ENCODE results near the gene P2RX7. TPM values are rescaled to one million over a fixed set of nuclear protein-coding genes. Genes with fewer than 3 reads are reported as not detected.
"Not testable (repeated sequence)": the region's sequence is repeated elsewhere in the genome, so short reads cannot be mapped to it uniquely, and the experiment has no call there.

Gene P2RX7
- total and polyA plus RNA-seq, 4 donors = 2.1 to 12.8 (median 4.1) TPM

GRCh38 chr12:121158728-121159351 is 26.2 kb downstream of the P2RX7 start:
- H3K27ac ChIP-seq (ENCODE audit: low read depth in 1 of 2, low read length in 2 of 2); H3K9me3 ChIP-seq (ENCODE audit: control insufficient read depth, low read length); H3K27me3 ChIP-seq (ENCODE audit: control insufficient read depth in 1 of 2, insufficient read depth in 2 of 2, low read length in 1 of 2); DNase-seq; H3K4me1 ChIP-seq (ENCODE audit: control insufficient read depth in 1 of 2, insufficient read depth in 2 of 2, low read length in 2 of 2); H3K4me3 ChIP-seq (ENCODE audit: low read length in 2 of 2); intact Hi-C loops (cut with DNase I); H3K36me3 ChIP-seq (ENCODE audit: control insufficient read depth in 1 of 2, insufficient read depth in 2 of 2, low read length in 1 of 2); ATAC-seq (ENCODE audit: low FRiP score): not testable (repeated sequence)
- 80 to 86% methylated on average over 5 of the region's 5 CpGs for WGBS, 2 donors

GRCh38 chr12:121159467-121160307 is 27.0 kb downstream of the P2RX7 start:
- no peak for DNase-seq
- Histone ChIP-seq H3K9me3 (ENCODE audit: control insufficient read depth, low read length) (peaks cover 4% of the 10 kb centered on the region), H3K4me1 (ENCODE audit: control insufficient read depth in 1 of 2, insufficient read depth in 2 of 2, low read length in 2 of 2) (no peaks in the 10 kb centered on the region), H3K4me3 (ENCODE audit: low read length in 2 of 2) (no peak overlapping the region), H3K36me3 (ENCODE audit: control insufficient read depth in 1 of 2, insufficient read depth in 2 of 2, low read length in 1 of 2) (no peaks in the 10 kb centered on the region), H3K27me3 (ENCODE audit: control insufficient read depth in 1 of 2, insufficient read depth in 2 of 2, low read length in 1 of 2) (no peaks in the 10 kb centered on the region), H3K27ac (ENCODE audit: low read depth in 1 of 2, low read length in 2 of 2) (no peak overlapping the region)
- no peak for ATAC-seq (ENCODE audit: low FRiP score)
- intact Hi-C loops (cut with DNase I) = no loop called here
- WGBS, 2 donors = 81 to 82% methylated on average over 7 of the region's 7 CpGs

- ATAC-seq (ENCODE audit: low FRiP score) = no peak
Measured at GRCh38 chr12:121162384-121162783, 29.7 kb downstream of the P2RX7 start.

GRCh38 chr12:121162985-121163384 is 30.3 kb downstream of the P2RX7 start:
- intact Hi-C loops (cut with DNase I) = no loop called here
- Histone ChIP-seq H3K36me3 (ENCODE audit: control insufficient read depth in 1 of 2, insufficient read depth in 2 of 2, low read length in 1 of 2) (no peaks in the 10 kb centered on the region), H3K27me3 (ENCODE audit: control insufficient read depth in 1 of 2, insufficient read depth in 2 of 2, low read length in 1 of 2) (no peaks in the 10 kb centered on the region), H3K9me3 (ENCODE audit: control insufficient read depth, low read length) (peaks cover 4% of the 10 kb centered on the region), H3K27ac (ENCODE audit: low read depth in 1 of 2, low read length in 2 of 2) (no peak overlapping the region), H3K4me1 (ENCODE audit: control insufficient read depth in 1 of 2, insufficient read depth in 2 of 2, low read length in 2 of 2) (no peaks in the 10 kb centered on the region), H3K4me3 (ENCODE audit: low read length in 2 of 2) (no peak overlapping the region)
- no peak for ATAC-seq (ENCODE audit: low FRiP score)
- WGBS, 2 donors = 73 to 94% methylated on average over 2 of the region's 2 CpGs
- no peak for DNase-seq

More at GRCh38 chr12:121162384-121162783, 29.7 kb downstream of the P2RX7 start:
- intact Hi-C loops (cut with DNase I) = no loop called here
- H3K4me1 ChIP-seq (ENCODE audit: control insufficient read depth in 1 of 2, insufficient read depth in 2 of 2, low read length in 2 of 2) = no peaks in the 10 kb centered on the region
- H3K9me3 ChIP-seq (ENCODE audit: control insufficient read depth, low read length) = peaks cover 4% of the 10 kb centered on the region
- no peaks in the 10 kb centered on the region for H3K36me3 ChIP-seq (ENCODE audit: control insufficient read depth in 1 of 2, insufficient read depth in 2 of 2, low read length in 1 of 2)
- no peak for DNase-seq
- H3K27me3 ChIP-seq (ENCODE audit: control insufficient read depth in 1 of 2, insufficient read depth in 2 of 2, low read length in 1 of 2) = no peaks in the 10 kb centered on the region
- no peak overlapping the region for H3K4me3 ChIP-seq (ENCODE audit: low read length in 2 of 2)
- H3K27ac ChIP-seq (ENCODE audit: low read depth in 1 of 2, low read length in 2 of 2) = no peak overlapping the region
- WGBS, 2 donors = 86% methylated on average over 10 of the region's 10 CpGs

- 93 to 97% methylated on average over 6 of the region's 6 CpGs for WGBS, 2 donors
- intact Hi-C loops (cut with DNase I); DNase-seq; ATAC-seq (ENCODE audit: low FRiP score); H3K27me3 ChIP-seq (ENCODE audit: control insufficient read depth in 1 of 2, insufficient read depth in 2 of 2, low read length in 1 of 2); H3K27ac ChIP-seq (ENCODE audit: low read depth in 1 of 2, low read length in 2 of 2); H3K9me3 ChIP-seq (ENCODE audit: control insufficient read depth, low read length); H3K4me3 ChIP-seq (ENCODE audit: low read length in 2 of 2); H3K4me1 ChIP-seq (ENCODE audit: control insufficient read depth in 1 of 2, insufficient read depth in 2 of 2, low read length in 2 of 2); H3K36me3 ChIP-seq (ENCODE audit: control insufficient read depth in 1 of 2, insufficient read depth in 2 of 2, low read length in 1 of 2): not testable (repeated sequence)
Measured at GRCh38 chr12:121164839-121165238, 32.2 kb downstream of the P2RX7 start.

GRCh38 chr12:121165316-121165715 is 32.6 kb downstream of the P2RX7 start:
- DNase-seq (no peak), ATAC-seq (ENCODE audit: low FRiP score) (no peak)
- 75 to 76% methylated on average over 9 of the region's 9 CpGs for WGBS, 2 donors

GRCh38 chr12:121166356-121166755 is 33.7 kb downstream of the P2RX7 start:
- intact Hi-C loops (cut with DNase I) = no loop called here
- H3K27ac ChIP-seq (ENCODE audit: low read depth in 1 of 2, low read length in 2 of 2) = no peak overlapping the region
- ATAC-seq (ENCODE audit: low FRiP score) (no peak), DNase-seq (no peak)
- H3K4me3 ChIP-seq (ENCODE audit: low read length in 2 of 2) = no peak overlapping the region
- no peaks in the 10 kb centered on the region for H3K9me3 ChIP-seq (ENCODE audit: control insufficient read depth, low read length)
- H3K27me3 ChIP-seq (ENCODE audit: control insufficient read depth in 1 of 2, insufficient read depth in 2 of 2, low read length in 1 of 2) = no peaks in the 10 kb centered on the region
- H3K36me3 ChIP-seq (ENCODE audit: control insufficient read depth in 1 of 2, insufficient read depth in 2 of 2, low read length in 1 of 2) = no peaks in the 10 kb centered on the region
- H3K4me1 ChIP-seq (ENCODE audit: control insufficient read depth in 1 of 2, insufficient read depth in 2 of 2, low read length in 2 of 2) = no peaks in the 10 kb centered on the region
- 47 to 88% methylated on average over 1 of the region's 1 CpG for WGBS, 2 donors

More at GRCh38 chr12:121165316-121165715, 32.6 kb downstream of the P2RX7 start:
- no peaks in the 10 kb centered on the region for H3K4me1 ChIP-seq (ENCODE audit: control insufficient read depth in 1 of 2, insufficient read depth in 2 of 2, low read length in 2 of 2)
- no peaks in the 10 kb centered on the region for H3K36me3 ChIP-seq (ENCODE audit: control insufficient read depth in 1 of 2, insufficient read depth in 2 of 2, low read length in 1 of 2)
- H3K9me3 ChIP-seq (ENCODE audit: control insufficient read depth, low read length) = no peaks in the 10 kb centered on the region
- no peak overlapping the region for H3K27ac ChIP-seq (ENCODE audit: low read depth in 1 of 2, low read length in 2 of 2)
- intact Hi-C loops (cut with DNase I) = no loop called here
- H3K4me3 ChIP-seq (ENCODE audit: low read length in 2 of 2) = no peak overlapping the region
- H3K27me3 ChIP-seq (ENCODE audit: control insufficient read depth in 1 of 2, insufficient read depth in 2 of 2, low read length in 1 of 2) = no peaks in the 10 kb centered on the region

- 80 to 81% methylated on average over 14 of the region's 14 CpGs for WGBS, 2 donors
- ATAC-seq (ENCODE audit: low FRiP score) = no peak
- Histone ChIP-seq H3K4me3 (ENCODE audit: low read length in 2 of 2) (no peak overlapping the region), H3K36me3 (ENCODE audit: control insufficient read depth in 1 of 2, insufficient read depth in 2 of 2, low read length in 1 of 2) (no peaks in the 10 kb centered on the region), H3K27me3 (ENCODE audit: control insufficient read depth in 1 of 2, insufficient read depth in 2 of 2, low read length in 1 of 2) (no peaks in the 10 kb centered on the region), H3K27ac (ENCODE audit: low read depth in 1 of 2, low read length in 2 of 2) (no peak overlapping the region), H3K4me1 (ENCODE audit: control insufficient read depth in 1 of 2, insufficient read depth in 2 of 2, low read length in 2 of 2) (no peaks in the 10 kb centered on the region), H3K9me3 (ENCODE audit: control insufficient read depth, low read length) (no peaks in the 10 kb centered on the region)
- intact Hi-C loops (cut with DNase I) = no loop called here
- DNase-seq = no peak
Measured at GRCh38 chr12:121167232-121167820, 34.6 kb downstream of the P2RX7 start.
